ENCODE measurements around the gene SCARB1. TPM values are rescaled to one million over a fixed set of nuclear protein-coding genes. Genes with fewer than 3 reads are reported as not detected.

The SCARB1 gene
- total and polyA plus RNA-seq, 5 donors = 15.7 to 22.9 (median 18.5) TPM

DNA sequence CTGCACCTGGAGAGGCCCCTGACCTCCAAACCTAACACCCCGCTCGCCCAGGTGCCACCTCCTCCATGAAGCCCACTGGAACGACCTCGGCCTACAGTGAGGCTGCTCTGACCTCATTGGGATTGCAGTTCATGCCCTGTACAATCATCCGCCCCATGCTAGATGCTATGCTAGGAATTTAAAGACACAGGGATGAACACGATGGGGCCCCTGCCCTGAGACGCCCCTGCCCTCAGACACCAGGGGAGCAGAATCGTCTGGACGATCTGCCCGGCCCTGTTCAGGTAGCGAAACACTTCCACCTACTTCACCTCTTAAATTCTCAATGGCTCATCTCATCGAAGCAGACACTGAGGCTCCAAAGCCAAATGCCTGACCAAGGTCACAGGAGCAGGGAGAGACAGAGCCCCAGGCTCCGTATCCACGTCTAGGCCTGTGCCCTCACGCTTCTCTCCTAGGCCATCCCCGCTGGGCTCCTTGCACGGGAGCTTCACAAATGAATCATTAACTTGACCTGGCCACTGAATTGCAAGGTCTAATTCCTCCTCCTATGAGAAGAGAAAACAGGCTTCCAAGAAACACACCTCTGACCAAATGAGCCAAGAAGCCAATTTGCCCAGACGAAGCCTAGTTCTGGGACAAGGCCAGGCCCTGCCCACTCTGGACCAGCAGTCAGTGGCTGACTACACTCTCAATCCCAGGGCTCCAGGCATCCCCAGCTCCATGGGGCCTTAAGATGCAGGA is 35.2 kb downstream of the SCARB1 start:
- DNase-seq = peak in 1 of 3 donors; percentile 39
- no peaks in the 10 kb centered on the region for H3K4me1 ChIP-seq (ENCODE audit: control insufficient read depth, insufficient read depth, low read length)
- H3K4me3 ChIP-seq (ENCODE audit: low read length) = no peak overlapping the region
- no peak overlapping the region for H3K27ac ChIP-seq (ENCODE audit: low read length)
- peak in 1 of 2 donors; percentile 42 for ATAC-seq
- intact Hi-C loops (cut with DNase I) = no loop called here
- H3K27me3 ChIP-seq (ENCODE audit: control insufficient read depth, insufficient read depth) = no peaks in the 10 kb centered on the region
- 78% methylated on average over 18 of the region's 18 CpGs for WGBS
- no peaks in the 10 kb centered on the region for H3K9me3 ChIP-seq (ENCODE audit: control insufficient read depth, low read length)

DNA sequence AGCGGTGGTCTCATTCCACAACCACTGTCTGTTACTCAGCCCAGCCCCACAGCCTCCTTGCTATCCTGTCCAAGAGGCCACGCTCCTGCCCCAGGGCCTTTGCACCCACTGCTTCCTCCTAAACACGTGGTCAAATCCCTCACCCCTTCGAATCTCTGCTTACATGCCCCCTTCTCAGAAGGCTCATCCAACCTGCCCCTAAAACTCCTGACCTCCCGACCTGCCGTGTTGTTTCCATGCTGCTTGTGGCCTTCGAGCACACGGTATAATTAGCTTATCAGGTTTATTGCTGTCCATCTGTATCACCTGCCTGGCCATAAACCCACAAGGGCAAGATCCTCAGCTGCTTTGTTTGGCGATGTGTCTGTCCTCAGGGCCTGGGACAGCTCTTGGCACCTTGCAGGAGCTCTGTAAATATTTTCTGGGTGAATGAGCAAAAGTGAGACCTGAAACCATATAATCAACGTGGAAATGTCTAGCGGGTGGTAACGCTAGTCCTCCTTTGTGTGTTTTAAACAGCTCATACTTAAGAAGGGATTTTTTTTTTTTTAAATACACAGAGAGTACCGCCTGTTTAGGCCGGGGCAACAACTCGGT is 36.0 kb downstream of the SCARB1 start:
- Histone ChIP-seq H3K4me3 (ENCODE audit: low read length) (no peak overlapping the region), H3K27ac (ENCODE audit: low read length) (no peak overlapping the region), H3K4me1 (ENCODE audit: control insufficient read depth, insufficient read depth, low read length) (no peaks in the 10 kb centered on the region), H3K9me3 (ENCODE audit: control insufficient read depth, low read length) (no peaks in the 10 kb centered on the region), H3K27me3 (ENCODE audit: control insufficient read depth, insufficient read depth) (no peaks in the 10 kb centered on the region)
- no peak for ATAC-seq
- DNase-seq = peak in 1 of 3 donors; percentile 15
- 87% methylated on average over 15 of the region's 15 CpGs for WGBS
- intact Hi-C loops (cut with DNase I) = no loop called here

DNA sequence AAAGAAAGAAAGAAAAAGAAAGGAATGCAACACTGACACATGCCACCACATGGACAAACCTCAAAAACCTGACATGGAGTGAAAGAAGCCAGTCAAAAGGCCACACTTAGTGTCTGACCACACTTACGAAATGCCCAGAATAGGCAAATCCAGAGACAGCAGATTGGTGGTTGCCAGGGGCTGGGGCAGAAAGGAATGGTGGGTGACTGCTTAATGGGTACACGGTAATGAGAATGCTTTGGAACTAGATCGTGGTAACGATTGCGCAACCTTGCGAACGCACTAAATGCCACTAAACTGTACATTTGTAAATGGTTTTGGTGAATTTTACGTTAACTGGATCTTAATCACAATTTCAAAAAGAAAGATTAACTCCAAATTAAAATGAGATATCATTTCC is 39.5 kb downstream of the SCARB1 start:
- Histone ChIP-seq H3K4me3 (ENCODE audit: low read length) (no peak overlapping the region), H3K27me3 (ENCODE audit: control insufficient read depth, insufficient read depth) (no peaks in the 10 kb centered on the region), H3K27ac (ENCODE audit: low read length) (no peak overlapping the region), H3K4me1 (ENCODE audit: control insufficient read depth, insufficient read depth, low read length) (no peaks in the 10 kb centered on the region), H3K9me3 (ENCODE audit: control insufficient read depth, low read length) (no peaks in the 10 kb centered on the region)
- no peak for ATAC-seq
- WGBS = 90% methylated on average over 8 of the region's 8 CpGs
- intact Hi-C loops (cut with DNase I) = no loop called here
- peak in 1 of 3 donors; percentile 16 for DNase-seq

DNA sequence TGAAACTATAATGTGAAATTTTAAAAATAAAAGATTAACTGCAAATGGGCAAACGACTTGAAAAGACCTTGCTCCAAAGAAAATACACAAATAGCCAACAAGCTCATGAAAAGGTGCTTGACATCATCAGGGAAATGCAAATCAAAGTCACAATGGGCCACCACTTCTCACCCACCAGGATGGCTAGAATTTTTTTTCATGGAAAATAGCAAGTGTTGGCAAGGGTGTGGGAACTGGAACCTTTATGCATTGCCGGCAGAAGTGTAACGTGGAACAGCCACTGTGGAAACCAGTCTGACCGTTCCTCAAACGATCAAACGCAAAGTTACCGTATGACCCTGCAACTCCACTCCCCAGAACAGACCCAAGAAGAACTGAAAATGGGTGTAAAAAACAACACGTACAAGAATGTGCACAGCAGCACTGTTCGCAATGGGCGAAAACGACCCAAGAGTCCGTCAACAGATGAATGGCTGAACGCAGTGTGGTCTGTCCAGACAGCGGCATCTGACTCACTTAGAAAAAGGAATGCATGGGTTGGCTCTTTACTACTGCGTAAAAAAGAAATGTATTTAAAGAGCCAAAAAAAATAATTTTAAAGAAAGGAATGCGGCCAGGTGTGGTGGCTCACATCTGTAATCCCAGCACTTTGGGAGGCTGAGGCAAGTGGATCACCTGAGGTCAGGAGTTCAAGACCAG is 40.2 kb downstream of the SCARB1 start:
- intact Hi-C loops (cut with DNase I) = no loop called here
- ATAC-seq (no peak), DNase-seq (peak in 2 of 3 donors; percentile 1 to 4)
- H3K4me1 ChIP-seq (ENCODE audit: control insufficient read depth, insufficient read depth, low read length) = no peaks in the 10 kb centered on the region
- no peak overlapping the region for H3K4me3 ChIP-seq (ENCODE audit: low read length)
- no peaks in the 10 kb centered on the region for H3K27me3 ChIP-seq (ENCODE audit: control insufficient read depth, insufficient read depth)
- H3K27ac ChIP-seq (ENCODE audit: low read length) = no peak overlapping the region
- 87% methylated on average over 16 of the region's 16 CpGs for WGBS
- H3K9me3 ChIP-seq (ENCODE audit: control insufficient read depth, low read length) = no peaks in the 10 kb centered on the region

DNA sequence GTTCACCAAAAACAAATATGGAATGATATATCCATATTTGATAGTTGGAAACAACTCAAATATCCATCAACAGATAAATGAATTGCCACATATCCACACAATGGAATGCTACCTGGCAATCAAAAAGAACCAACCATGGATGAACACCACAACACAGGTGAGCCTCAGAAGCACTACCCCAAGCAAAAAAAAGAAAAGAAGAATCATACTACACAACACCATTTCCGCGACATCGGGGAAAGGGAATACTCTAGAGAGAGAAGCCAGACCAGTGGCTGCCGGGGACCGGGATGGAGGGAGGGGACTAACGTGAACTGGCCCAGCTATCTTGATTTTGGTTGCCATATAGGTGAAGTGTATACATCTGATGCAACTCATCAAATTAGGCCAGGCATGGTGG is 41.4 kb downstream of the SCARB1 start:
- no peak overlapping the region for H3K4me3 ChIP-seq (ENCODE audit: low read length)
- H3K27me3 ChIP-seq (ENCODE audit: control insufficient read depth, insufficient read depth) = no peaks in the 10 kb centered on the region
- intact Hi-C loops (cut with DNase I) = no loop called here
- H3K9me3 ChIP-seq (ENCODE audit: control insufficient read depth, low read length) = no peaks in the 10 kb centered on the region
- no peaks in the 10 kb centered on the region for H3K4me1 ChIP-seq (ENCODE audit: control insufficient read depth, insufficient read depth, low read length)
- WGBS = 98% methylated on average over 6 of the region's 6 CpGs
- DNase-seq (peak in 2 of 3 donors; percentile 2 to 21), ATAC-seq (no peak)
- H3K27ac ChIP-seq (ENCODE audit: low read length) = no peak overlapping the region

DNA sequence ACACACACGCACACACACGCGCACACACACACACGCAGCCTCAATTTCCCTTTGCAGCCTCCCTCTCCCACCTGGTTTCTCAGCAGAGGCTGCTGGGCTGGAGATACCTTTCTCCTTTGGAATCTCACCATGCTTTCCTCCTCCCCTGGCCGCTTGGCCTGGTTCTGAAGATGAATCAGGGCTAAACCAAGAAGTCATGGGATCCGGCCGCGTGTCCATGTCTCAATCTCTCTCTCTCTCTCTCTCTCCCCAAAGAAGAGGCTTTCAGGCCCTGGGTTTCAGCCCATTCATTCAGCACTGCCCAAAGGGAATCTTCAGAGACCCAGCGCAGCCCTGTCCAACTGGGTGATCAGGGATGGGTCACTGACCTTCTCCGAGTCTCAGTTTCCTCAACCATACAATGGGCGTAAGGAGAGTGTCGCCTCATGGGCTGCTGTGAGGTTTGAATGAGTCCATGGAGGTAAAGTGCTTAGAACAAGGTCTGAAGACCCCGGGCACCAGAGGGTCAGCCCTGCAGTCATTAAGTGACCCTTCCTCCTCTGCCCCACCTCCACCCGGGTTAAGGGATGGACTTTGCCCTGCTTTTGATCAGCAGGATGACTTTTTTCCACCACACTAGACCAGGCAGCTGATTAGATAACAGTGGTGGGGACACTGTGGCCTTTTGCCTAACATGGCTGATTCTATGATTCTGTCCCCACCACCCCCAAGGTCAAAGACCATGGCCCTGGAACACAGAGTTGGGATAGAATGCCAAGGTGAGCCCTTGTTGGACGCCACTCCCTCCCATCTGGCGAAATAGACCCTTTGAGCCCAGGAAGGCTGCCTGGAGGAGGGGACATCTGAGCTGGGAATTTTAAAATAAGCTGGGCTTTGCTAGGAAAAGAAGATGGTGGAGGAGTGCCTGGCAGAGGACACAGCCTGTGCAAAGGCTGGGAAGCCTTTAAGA is 42.1 kb downstream of the SCARB1 start:
- no peak for ATAC-seq
- WGBS = 90% methylated on average over 16 of the region's 16 CpGs
- no peak overlapping the region for H3K27ac ChIP-seq (ENCODE audit: low read length)

DNA sequence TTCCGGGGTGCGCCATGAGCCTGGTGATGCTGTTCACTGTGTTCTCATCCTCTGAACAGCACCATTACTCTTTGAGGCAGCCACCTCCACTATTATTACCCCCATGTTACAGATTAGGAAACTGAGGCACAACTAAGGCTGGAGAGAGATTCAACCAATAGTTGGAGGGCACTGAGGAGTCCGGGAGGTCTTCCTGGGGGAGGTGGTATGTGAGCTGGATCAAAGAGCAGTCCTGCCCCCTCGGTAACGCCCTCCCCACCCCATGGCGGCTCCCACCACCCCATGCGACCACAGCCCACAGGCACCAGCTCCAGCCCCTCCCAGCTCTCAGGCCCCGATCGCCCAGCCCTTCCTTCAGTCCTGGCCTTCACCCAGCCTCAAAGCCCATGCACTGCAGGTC is 43.5 kb downstream of the SCARB1 start:
- 93% methylated on average over 9 of the region's 9 CpGs for WGBS

More for the DNA sequence above, 42.1 kb downstream of the SCARB1 start:
- H3K9me3 ChIP-seq (ENCODE audit: control insufficient read depth, low read length) = no peaks in the 10 kb centered on the region
- no peaks in the 10 kb centered on the region for H3K4me1 ChIP-seq (ENCODE audit: control insufficient read depth, insufficient read depth, low read length)
- DNase-seq = peak in 2 of 3 donors; percentile 12 to 15
- H3K27me3 ChIP-seq (ENCODE audit: control insufficient read depth, insufficient read depth) = no peaks in the 10 kb centered on the region
- intact Hi-C loops (cut with DNase I) = no loop called here
- H3K4me3 ChIP-seq (ENCODE audit: low read length) = no peak overlapping the region

DNA sequence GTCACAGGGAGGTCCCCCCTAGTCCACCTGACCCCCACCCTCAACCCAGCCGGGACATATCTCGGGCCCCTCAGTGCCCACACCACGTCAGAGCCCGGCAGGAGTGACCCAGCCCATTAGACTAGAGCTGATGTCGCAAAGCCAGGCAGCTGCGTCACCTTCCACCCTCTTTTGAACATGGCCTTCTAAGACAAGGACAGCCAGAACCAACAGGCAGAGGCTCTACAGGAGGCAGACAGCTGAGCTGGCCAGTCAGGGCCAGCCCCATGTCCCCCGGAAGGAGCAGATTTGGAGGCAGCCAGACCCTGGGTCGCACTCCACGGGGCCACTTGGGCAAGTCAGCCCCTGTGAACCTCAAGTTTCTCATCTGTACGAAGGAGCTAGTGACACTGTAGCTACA is 44.1 kb downstream of the SCARB1 start:
- intact Hi-C loops (cut with DNase I) = no loop called here
- Histone ChIP-seq H3K27me3 (ENCODE audit: control insufficient read depth, insufficient read depth) (no peaks in the 10 kb centered on the region), H3K9me3 (ENCODE audit: control insufficient read depth, low read length) (no peaks in the 10 kb centered on the region), H3K27ac (ENCODE audit: low read length) (no peak overlapping the region), H3K4me1 (ENCODE audit: control insufficient read depth, insufficient read depth, low read length) (no peaks in the 10 kb centered on the region), H3K4me3 (ENCODE audit: low read length) (no peak overlapping the region)
- DNase-seq (peak in 2 of 3 donors; percentile 16 to 28), ATAC-seq (no peak)
- WGBS = 94% methylated on average over 10 of the region's 10 CpGs

More for the DNA sequence above, 43.5 kb downstream of the SCARB1 start:
- DNase-seq = peak in 1 of 3 donors; percentile 29
- Histone ChIP-seq H3K27me3 (ENCODE audit: control insufficient read depth, insufficient read depth) (no peaks in the 10 kb centered on the region), H3K4me1 (ENCODE audit: control insufficient read depth, insufficient read depth, low read length) (no peaks in the 10 kb centered on the region), H3K9me3 (ENCODE audit: control insufficient read depth, low read length) (no peaks in the 10 kb centered on the region), H3K4me3 (ENCODE audit: low read length) (no peak overlapping the region), H3K27ac (ENCODE audit: low read length) (no peak overlapping the region)
- ATAC-seq = no peak
- intact Hi-C loops (cut with DNase I) = no loop called here

DNA sequence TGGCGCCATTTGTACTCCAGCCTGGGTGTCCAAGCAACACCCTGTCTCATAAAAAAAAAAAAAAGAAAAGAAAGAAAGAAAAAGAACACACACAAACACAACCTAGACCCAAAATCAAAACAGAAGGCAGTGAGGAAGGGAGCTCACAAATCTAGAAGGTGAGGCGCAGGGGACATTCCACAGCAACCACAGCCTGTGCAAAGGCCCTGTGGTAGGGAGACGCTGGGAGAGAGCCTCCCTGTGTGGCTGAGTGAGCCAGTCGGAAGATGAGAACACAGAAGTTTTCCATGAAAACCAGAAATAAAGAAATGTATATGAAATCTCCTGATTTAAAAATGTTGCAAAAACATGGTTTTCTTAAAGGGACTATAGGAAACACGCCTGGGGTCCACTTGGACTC is 44.6 kb downstream of the SCARB1 start:
- DNase-seq (peak in 2 of 3 donors; percentile 3 to 5), ATAC-seq (no peak)
- Histone ChIP-seq H3K4me3 (ENCODE audit: low read length) (no peak overlapping the region), H3K9me3 (ENCODE audit: control insufficient read depth, low read length) (no peaks in the 10 kb centered on the region), H3K27me3 (ENCODE audit: control insufficient read depth, insufficient read depth) (no peaks in the 10 kb centered on the region), H3K27ac (ENCODE audit: low read length) (no peak overlapping the region), H3K4me1 (ENCODE audit: control insufficient read depth, insufficient read depth, low read length) (no peaks in the 10 kb centered on the region)
- intact Hi-C loops (cut with DNase I) = no loop called here
- 88% methylated on average over 5 of the region's 5 CpGs for WGBS

DNA sequence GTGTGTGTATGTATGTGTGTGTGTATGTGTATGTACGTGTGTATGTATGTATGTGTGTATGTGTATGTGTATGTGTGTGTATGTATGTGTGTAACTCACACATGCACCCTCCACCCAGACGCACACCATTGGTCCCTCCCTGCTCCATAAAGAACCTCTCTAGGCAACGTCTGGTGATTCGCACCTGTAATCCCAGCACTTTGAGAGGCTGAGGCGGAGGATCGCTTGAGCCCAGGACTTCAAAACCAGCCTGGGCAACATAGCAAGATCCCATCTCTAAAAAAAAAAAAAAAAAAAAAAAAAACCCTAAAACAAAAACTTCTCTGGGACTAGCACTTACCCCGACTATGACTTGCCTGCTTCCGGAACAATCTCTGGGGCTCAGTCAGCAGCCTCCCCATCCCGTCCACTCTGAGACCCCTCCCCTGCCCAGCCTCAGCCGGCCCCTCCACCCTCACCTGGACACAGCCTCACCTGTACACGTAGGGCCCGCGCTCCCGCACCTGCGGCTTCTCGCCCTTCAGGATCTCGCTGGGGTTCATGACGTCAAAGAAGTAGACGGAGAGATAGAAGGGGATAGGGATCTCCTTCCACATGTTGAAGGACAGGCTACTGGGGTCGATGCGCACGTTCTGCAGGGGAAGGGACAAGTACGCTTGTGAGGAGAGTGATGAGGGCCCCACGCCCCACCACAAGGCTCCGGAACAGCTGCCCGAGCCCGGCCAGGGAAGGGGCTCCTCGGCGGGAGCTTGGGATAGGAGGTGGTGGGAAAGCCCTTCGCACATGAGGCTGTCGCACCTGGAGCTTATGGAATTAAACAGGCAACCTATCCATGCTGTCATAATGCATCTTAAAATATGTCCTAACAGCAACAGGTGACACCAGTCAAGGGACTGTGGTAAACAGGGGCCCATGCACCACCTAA is 46.3 kb downstream of the SCARB1 start:
- intact Hi-C loops (cut with DNase I) = no loop called here

More for the DNA sequence above, 46.3 kb downstream of the SCARB1 start:
- DNase-seq (peak in 2 of 3 donors; percentile 26 to 42), ATAC-seq (no peak)
- Histone ChIP-seq H3K27ac (ENCODE audit: low read length) (no peak overlapping the region), H3K27me3 (ENCODE audit: control insufficient read depth, insufficient read depth) (no peaks in the 10 kb centered on the region), H3K4me3 (ENCODE audit: low read length) (no peak overlapping the region), H3K9me3 (ENCODE audit: control insufficient read depth, low read length) (no peaks in the 10 kb centered on the region), H3K4me1 (ENCODE audit: control insufficient read depth, insufficient read depth, low read length) (no peaks in the 10 kb centered on the region)
- WGBS = 96% methylated on average over 31 of the region's 31 CpGs

All from right cardiac atrium (tissue), 5 donors.